Esophagus muscularis mucosa (tissue), 4 donors: ENCODE results near the gene GPD1L. TPM values are rescaled to one million over a fixed set of nuclear protein-coding genes. Genes with fewer than 3 reads are reported as not detected.
A peak's percentile ranks its signal among the peaks of the same experiment; 100 is the strongest.
"Not testable (repeated sequence)": the region's sequence is repeated elsewhere in the genome, so short reads cannot be mapped to it uniquely, and the experiment has no call there.

ENCODE experiments used
- DNase-seq: peaks from one replicate; pipeline ENCODE4 v3.0.0-alpha.2; 2017; ENCODE audit errors: extremely low spot score
- H3K27ac ChIP-seq, 4 donors: fragments of 200-600 bp; sonication (generic); replicated peaks in 1 of 4; 1 replicate in 3 of 4; 2 replicates in 1 of 4; pipeline ENCODE4 v1.5.1; 2016 to 2019; ENCODE audit warnings: mild to moderate bottlenecking in 1 of 4
- H3K27me3 ChIP-seq, 4 donors: fragments of 200-600 bp; sonication (generic); one replicate each; pipeline versions ENCODE4 v1.5.1 to v1.6.0; 2016 to 2019
- H3K36me3 ChIP-seq, 4 donors: fragments of 200-600 bp; sonication (generic); one replicate each; pipeline ENCODE4 v1.5.1; 2016 to 2019
- H3K4me1 ChIP-seq, 4 donors: fragments of 200-600 bp; sonication (generic); one replicate each; pipeline ENCODE4 v1.5.1; 2016 to 2019
- H3K4me3 ChIP-seq, 4 donors: fragments of 200-600 bp; sonication (generic); 1 replicate in 2 of 4; 2 replicates in 2 of 4; pipeline ENCODE4 v1.5.1; 2016 to 2019; ENCODE audit warnings: mild to moderate bottlenecking in 4 of 4, moderate library complexity in 1 of 4
- H3K9me3 ChIP-seq, 4 donors: fragments of 200-600 bp; sonication (generic); 1 replicate in 3 of 4; 2 replicates in 1 of 4; pipeline ENCODE4 v1.5.1; 2016 to 2019
- EP300 ChIP-seq: sonication (generic); formaldehyde crosslinking; IDR thresholded peaks from one replicate; pipeline ENCODE4 v1.6.1; 2017; ENCODE audit warnings: antibody characterized with exemption
- POLR2A ChIP-seq: fragments of 450-650 bp; IDR thresholded peaks from one replicate; pipeline ENCODE4 v1.6.1; 2017; ENCODE audit warnings: antibody characterized with exemption, moderate library complexity, mild to moderate bottlenecking, low read depth
- POLR2AphosphoS5 ChIP-seq, 2 donors: sonication (generic); formaldehyde crosslinking; IDR thresholded peaks; one replicate each; pipeline ENCODE4 v1.6.1; 2017; ENCODE audit warnings: antibody characterized with exemption in 2 of 2
- WGBS: methylation state at CpG from one replicate; pipeline ENCODE4 v1.1.5; 2018; 5-methylcytosine and 5-hydroxymethylcytosine counted together
- intact Hi-C: fragments of 100-400 bp; cut with DNase I; formaldehyde crosslinking; loops from one replicate; pipeline ENCODE4 v1.15.1; 2023
- total RNA-seq, 4 donors: library from RNA; depleted of rRNA; stranded (reverse); fragments of >200 nt; gene quantifications; one replicate each; pipeline versions ENCODE4 v1.1.0 to v1.2.1, GENCODE V29; 2016
- TF ChIP-seq, protein P1 (sequence below), 3 experiments: fragments of 200-600 bp in 2 of 3; fragments of 450-650 bp in 1 of 3; sonication (generic) in 2 of 3; IDR thresholded peaks; one replicate each; pipeline ENCODE4 v1.5.1; 2017 to 2019; ENCODE audit warnings: antibody characterized with exemption in 3 of 3, mild to moderate bottlenecking in 2 of 3, moderate library complexity in 1 of 3

The GPD1L gene
- total RNA-seq, 4 donors from 2014 or later = 75.6 to 117 (median 79.7) TPM

DNA sequence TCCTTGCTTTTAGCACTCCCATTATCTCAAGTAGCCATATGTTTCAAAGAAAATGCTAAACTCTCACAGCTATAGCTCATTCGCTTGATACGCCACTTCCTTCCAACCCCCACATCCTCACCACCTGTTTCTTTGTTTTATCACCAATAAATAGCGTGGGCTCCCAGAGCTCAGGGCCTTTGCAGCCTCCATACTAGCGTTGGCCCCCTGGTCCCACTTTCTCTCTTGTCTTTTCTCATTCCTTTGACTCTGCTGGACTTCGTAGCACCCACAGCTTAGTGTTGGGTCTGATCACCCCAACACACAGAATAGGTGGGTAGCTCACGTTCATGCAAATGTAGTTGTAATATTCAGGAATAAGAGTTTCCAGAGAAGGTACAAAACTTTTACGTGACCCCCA, 4.1 kb upstream of the GPD1L start:
- H3K9me3 ChIP-seq = peaks cover 0 to 20% (median 12%) of the 10 kb centered on the region in 4 donors
- DNase-seq = no peak
- TF ChIP-seq POLR2A (no peak), POLR2AphosphoS5 (IDR thresholded peaks at IDR 0.05) (no peak), EP300 (no peak)
- TF ChIP-seq, protein P1, sequence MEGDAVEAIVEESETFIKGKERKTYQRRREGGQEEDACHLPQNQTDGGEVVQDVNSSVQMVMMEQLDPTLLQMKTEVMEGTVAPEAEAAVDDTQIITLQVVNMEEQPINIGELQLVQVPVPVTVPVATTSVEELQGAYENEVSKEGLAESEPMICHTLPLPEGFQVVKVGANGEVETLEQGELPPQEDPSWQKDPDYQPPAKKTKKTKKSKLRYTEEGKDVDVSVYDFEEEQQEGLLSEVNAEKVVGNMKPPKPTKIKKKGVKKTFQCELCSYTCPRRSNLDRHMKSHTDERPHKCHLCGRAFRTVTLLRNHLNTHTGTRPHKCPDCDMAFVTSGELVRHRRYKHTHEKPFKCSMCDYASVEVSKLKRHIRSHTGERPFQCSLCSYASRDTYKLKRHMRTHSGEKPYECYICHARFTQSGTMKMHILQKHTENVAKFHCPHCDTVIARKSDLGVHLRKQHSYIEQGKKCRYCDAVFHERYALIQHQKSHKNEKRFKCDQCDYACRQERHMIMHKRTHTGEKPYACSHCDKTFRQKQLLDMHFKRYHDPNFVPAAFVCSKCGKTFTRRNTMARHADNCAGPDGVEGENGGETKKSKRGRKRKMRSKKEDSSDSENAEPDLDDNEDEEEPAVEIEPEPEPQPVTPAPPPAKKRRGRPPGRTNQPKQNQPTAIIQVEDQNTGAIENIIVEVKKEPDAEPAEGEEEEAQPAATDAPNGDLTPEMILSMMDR (IDR thresholded peaks at IDR 0.05) = no peak
- H3K27ac ChIP-seq = no peak overlapping the region
- H3K4me3 ChIP-seq = no peak overlapping the region
- whole genome bisulfite sequencing = 91% methylated on average over 7 of the region's 7 CpGs
- no peaks in the 10 kb centered on the region for H3K36me3 ChIP-seq
- peaks cover 6 to 11% (median 9%) of the 10 kb centered on the region in 4 donors for H3K4me1 ChIP-seq
- intact Hi-C loops = no loop called here
- no peaks in the 10 kb centered on the region for H3K27me3 ChIP-seq

DNA sequence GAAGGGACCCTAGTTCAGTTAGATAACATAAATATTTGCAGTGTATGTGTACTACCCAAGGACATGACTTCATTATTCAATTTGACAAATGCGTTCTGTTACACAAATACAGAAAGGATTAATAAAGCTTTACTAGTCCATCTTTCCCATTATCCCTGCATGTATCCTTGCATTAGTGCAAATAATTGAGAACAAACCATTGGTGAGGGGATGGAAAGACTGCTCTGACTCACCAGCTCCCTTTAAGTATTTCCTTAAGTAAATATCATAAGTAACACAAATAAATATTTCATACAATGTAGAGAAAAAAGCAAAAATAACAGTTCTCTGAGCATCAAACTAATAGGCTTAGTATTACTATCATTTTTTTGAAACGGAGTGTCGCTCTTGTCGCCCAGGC, 1.9 kb upstream of the GPD1L start:
- Histone ChIP-seq H3K27ac (no peak overlapping the region), H3K9me3 (peaks cover 0 to 20% (median 12%) of the 10 kb centered on the region in 4 donors), H3K27me3 (no peaks in the 10 kb centered on the region), H3K36me3 (no peaks in the 10 kb centered on the region), H3K4me1 (peaks cover 28 to 33% (median 29%) of the 10 kb centered on the region in 4 donors), H3K4me3 (no peak overlapping the region)
- TF ChIP-seq POLR2AphosphoS5 (IDR thresholded peaks at IDR 0.05) (no peak), POLR2A (no peak), EP300 (no peak)
- TF ChIP-seq, protein P1 (IDR thresholded peaks at IDR 0.05) = no peak
- no peak for DNase-seq
- intact Hi-C loops = no loop called here
- WGBS = 96% methylated on average over 4 of the region's 4 CpGs

DNA sequence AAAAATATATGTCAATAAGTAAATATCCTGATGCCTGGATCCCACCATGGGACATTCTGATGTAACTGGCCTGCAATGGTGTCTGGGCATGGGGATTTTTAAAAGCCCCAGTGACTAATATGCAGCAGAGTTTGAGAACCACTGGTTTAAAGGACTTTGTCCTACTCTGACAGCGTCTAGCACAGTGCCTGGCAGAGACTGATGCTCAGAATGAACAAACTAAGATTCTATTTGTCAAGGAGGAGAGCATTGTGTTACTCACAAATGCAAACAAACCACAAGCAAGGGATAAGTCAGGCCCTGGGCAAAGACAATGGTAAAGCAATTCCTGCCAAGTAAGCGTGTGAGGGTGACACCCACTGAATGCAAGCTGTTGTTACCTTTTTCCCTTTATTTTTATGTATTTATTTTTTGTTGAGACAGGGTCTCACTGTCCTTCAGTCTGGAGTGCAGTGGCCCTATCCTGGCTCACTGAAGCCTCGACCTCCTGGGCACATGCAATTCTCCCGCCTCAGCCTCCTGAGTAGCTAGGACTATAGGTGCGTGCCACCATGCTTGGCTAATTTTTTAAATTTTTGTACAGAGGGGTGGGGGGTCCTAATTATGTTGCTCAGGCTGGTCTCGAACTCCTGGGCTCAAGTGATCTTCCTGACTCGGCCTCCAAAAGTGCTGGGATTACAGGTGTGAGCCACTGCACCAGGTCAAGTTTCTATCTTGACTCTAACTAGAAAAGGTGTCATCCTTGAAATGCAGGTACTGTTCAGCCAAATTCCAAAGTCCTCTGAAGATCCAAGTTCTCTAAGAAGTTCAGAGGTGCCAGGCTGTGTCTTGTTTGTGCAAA, 909 bp upstream of the GPD1L start:
- Histone ChIP-seq H3K36me3 (no peaks in the 10 kb centered on the region), H3K9me3 (peaks cover 0 to 20% (median 12%) of the 10 kb centered on the region in 4 donors), H3K27me3 (no peaks in the 10 kb centered on the region), H3K4me3 (peak overlapping the region; percentile 83 to 98 (median 88)), H3K4me1 (peaks cover 38 to 43% (median 40%) of the 10 kb centered on the region in 4 donors), H3K27ac (peak overlapping the region; percentile 78 to 92 (median 88))
- DNase-seq = no peak
- TF ChIP-seq, protein P1 (IDR thresholded peaks at IDR 0.05) = no peak
- TF ChIP-seq EP300 = no peak
- no peak for TF ChIP-seq POLR2A
- no peak for TF ChIP-seq POLR2AphosphoS5 (IDR thresholded peaks at IDR 0.05)
- WGBS = 95% methylated on average over 7 of the region's 7 CpGs
- intact Hi-C loops = no loop called here

GRCh38 chr3:32106929-32107362, 526 bp downstream of the GPD1L start:
- peak overlapping the region; percentile 78 to 92 (median 88) for H3K27ac ChIP-seq
- DNase-seq = no peak
- H3K36me3 ChIP-seq = no peaks in the 10 kb centered on the region
- peaks cover 0 to 11% (median 8%) of the 10 kb centered on the region in 4 donors for H3K9me3 ChIP-seq
- TF ChIP-seq POLR2A = no peak
- TF ChIP-seq, protein P1 (IDR thresholded peaks at IDR 0.05) = no peak
- TF ChIP-seq POLR2AphosphoS5 (IDR thresholded peaks at IDR 0.05) = no peak
- TF ChIP-seq EP300 = no peak
- peak overlapping the region; percentile 83 to 98 (median 88) for H3K4me3 ChIP-seq
- intact Hi-C loops = no loop called here
- WGBS = 16% methylated on average over 14 of the region's 36 CpGs
- peaks cover 50 to 55% (median 54%) of the 10 kb centered on the region in 4 donors for H3K4me1 ChIP-seq
- no peaks in the 10 kb centered on the region for H3K27me3 ChIP-seq

DNA sequence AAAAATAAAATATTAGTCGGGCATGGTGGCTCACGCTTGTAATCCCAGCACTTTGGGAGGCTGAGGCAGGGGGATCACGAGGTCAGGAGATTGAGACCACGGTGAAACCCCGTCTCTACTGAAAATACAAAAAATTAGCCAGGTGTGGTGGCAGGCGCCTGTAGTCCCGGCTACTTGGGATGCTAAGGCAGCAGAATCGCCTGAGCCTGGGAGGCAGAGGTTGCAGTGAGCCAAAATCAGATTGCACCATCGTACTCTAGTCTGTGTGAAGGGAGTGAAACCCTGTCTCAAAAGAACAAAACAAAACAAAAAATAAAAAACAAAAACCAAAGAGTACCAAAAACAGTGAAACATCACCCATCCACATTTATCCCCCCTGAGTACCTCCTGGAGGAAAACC, 1.8 kb downstream of the GPD1L start:
- H3K9me3 ChIP-seq, H3K36me3 ChIP-seq, H3K27me3 ChIP-seq, DNase-seq, intact Hi-C loops: not testable (repeated sequence)
- Histone ChIP-seq H3K27ac (peak overlapping the region; percentile 78 to 92 (median 88)), H3K4me1 (peaks cover 52 to 59% (median 55%) of the 10 kb centered on the region in 4 donors), H3K4me3 (peak overlapping the region in 3 of 4 donors; percentile 8 to 88 (median 87))
- WGBS = 88% methylated on average over 9 of the region's 9 CpGs
